Head of caudate nucleus (tissue), 42 donors: ENCODE results near the gene CAVIN4.

Experiments
- DNase-seq, 42 donors: peaks; one replicate each; pipeline versions ENCODE4 v3.0.0 to v3.0.0-alpha.2; 2020 to 2021; ENCODE audit warnings: mixed read lengths in 7 of 42
- intact Hi-C: fragments of 100-400 bp; cut with DNase I; formaldehyde crosslinking; loops from one replicate; pipeline ENCODE4 v1.15.0; 2022

CAVIN4 gene, protein sequence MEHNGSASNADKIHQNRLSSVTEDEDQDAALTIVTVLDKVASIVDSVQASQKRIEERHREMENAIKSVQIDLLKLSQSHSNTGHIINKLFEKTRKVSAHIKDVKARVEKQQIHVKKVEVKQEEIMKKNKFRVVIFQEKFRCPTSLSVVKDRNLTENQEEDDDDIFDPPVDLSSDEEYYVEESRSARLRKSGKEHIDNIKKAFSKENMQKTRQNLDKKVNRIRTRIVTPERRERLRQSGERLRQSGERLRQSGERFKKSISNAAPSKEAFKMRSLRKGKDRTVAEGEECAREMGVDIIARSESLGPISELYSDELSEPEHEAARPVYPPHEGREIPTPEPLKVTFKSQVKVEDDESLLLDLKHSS

DNA sequence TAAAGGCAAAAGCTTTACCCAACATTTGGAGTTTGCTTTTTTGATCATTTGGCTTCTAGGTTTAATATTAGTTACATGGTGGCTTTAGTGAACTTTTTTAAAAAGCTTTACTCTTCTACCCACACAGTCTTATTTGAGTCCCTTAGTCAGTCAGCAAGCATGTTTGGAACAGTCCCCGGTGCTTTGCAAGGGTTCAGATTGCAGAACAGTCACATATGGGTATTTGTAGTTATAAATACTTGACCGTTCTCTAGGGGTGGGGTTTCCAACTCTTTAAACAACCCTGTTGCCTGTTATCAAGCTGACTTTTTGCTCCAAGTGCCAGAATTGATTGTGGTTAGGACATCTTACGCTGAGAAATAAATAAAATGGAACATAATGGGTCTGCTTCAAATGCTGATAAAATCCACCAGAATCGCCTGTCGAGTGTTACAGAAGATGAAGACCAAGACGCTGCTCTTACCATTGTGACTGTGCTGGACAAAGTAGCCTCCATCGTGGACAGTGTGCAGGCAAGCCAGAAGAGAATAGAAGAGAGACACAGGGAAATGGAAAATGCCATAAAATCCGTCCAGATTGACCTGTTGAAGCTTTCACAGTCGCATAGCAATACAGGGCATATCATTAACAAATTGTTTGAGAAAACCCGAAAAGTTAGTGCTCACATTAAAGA, at the start of gene CAVIN4:
Gene CAVIN4 (plus strand): TSS at position 304 of the 673 bp plus-strand sequence. CDS start 65 bp downstream, at position 369.
- intact Hi-C loops: no loop called here
- no peak for DNase-seq

DNA sequence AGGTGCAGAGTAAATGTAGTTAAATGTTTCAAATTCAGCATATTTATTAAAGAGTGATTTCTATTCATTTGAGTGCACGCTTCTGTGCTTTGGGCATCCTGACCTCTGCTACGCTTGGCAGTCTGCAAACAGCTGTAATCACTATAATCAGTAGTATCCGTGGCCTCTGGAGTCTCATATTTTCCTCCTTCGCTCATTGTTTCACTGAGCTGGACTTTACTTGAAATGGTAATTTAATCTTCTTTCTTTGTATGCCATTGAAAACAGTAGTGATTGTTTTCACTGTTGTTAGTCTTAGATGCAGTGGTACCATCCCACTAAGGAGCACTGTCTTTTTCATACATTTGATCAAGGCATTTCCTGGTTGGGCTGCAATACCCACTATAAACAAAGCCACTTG, 43.5 kb upstream of the CAVIN4 start:
- DNase-seq: no peak
- intact Hi-C loops: no loop called here

GRCh38 chr9:100540327-100540726, 37.6 kb upstream of the CAVIN4 start:
- intact Hi-C loops: no loop called here
- no peak for DNase-seq

- intact Hi-C loops: no loop called here
These were observed 28.8 kb upstream of the CAVIN4 start for GRCh38 chr9:100549048-100549447.

DNA sequence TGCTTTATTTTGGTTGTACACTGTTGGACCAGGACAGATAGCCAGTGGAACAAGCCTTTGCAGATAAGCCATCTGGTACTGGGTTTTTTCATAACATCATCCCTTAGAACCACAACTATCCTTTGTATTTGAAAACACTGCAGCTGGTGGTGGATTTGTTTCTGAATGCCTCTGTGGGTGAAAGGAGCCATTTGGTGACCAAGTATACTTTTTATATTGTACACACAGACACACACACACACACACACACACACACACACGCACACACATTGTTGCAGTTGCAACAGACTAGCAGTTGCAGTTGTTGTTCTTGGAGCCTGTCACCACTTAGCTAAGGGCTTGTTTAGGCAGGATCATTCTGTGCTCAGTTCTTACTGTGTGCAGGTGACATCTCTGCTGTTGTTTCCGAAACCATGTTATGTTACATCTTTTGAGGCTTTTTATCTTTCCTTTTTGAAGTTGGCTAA, 22.9 kb upstream of the CAVIN4 start:
- DNase-seq: peak in 36 of 42 donors; percentile 8 to 81 (median 49)
- intact Hi-C loops: no loop called here

More at GRCh38 chr9:100549048-100549447, 28.8 kb upstream of the CAVIN4 start:
- DNase-seq: no peak

DNA sequence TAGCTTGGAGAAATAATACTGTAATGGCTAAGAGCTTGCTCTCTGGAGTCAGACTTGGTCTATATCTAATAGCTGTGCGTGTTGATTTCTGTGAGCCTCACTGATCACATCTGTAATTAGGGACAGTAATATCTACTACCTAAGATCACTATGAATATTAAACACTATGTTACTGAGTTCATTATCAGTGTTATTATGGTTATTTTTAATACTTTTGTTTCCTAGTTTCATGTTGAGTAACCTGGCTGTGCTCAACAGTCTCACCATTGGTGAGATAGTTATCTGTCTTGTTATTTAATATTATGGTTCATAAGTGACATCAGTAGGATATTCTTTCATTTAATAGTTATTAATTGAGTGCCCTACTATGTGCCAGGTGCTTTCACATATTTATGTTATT, 22.4 kb upstream of the CAVIN4 start:
- intact Hi-C loops: no loop called here
- no peak for DNase-seq

GRCh38 chr9:100557053-100557452, 20.8 kb upstream of the CAVIN4 start:
- DNase-seq: no peak
- intact Hi-C loops: no loop called here

- no peak for DNase-seq
- intact Hi-C loops: no loop called here
These were observed 16.6 kb upstream of the CAVIN4 start for GRCh38 chr9:100561256-100561655.

DNA sequence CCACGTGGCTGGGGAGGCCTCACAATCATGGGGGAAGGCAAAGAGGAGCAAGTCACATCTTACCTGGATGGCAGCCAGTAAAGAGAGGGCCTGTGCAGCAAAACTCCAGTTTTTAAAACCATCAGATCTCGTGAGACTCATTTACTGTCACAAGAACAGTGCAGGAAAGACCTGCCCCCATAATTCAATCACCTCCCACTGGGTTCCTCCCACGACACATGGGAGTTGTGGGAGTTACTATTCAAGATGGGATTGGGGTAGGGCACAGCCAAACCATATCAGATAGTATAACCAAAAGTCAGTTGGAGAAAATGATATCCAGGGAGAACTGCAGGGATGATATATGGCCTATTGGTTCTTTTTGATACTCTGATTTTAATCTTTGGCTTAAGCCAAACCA, 10.0 kb upstream of the CAVIN4 start:
- intact Hi-C loops: no loop called here
- peak in 12 of 42 donors; percentile 19 to 60 (median 32) for DNase-seq

GRCh38 chr9:100573655-100574260, 4.1 kb upstream of the CAVIN4 start:
- intact Hi-C loops: no loop called here
- no peak for DNase-seq

- DNase-seq: no peak
- intact Hi-C loops: no loop called here
These were observed 2.9 kb upstream of the CAVIN4 start for GRCh38 chr9:100575006-100575405.

GRCh38 chr9:100575765-100576386, 2.0 kb upstream of the CAVIN4 start:
- DNase-seq: no peak
- intact Hi-C loops: no loop called here

GRCh38 chr9:100578610-100579009, 731 bp downstream of the CAVIN4 start:
- DNase-seq: no peak
- intact Hi-C loops: no loop called here

DNA sequence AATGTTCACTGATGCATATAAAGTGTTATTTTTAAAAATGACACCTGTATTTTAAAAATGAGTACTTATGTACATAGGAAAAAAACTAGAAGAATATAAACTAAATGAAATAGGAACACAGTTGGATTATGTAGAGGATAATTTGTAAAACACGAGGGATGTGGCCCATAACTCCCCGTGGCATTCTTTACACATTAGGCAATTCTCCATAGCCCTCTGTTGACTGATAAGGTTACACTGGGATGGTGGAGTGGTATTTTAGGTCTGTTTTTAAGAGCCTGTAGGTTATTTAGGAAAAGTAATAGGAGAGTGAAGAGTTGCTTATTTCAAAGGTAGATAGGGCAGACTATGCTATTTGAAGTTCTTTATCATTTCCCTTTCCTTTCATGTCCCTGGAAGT, 1.8 kb downstream of the CAVIN4 start:
- intact Hi-C loops: no loop called here
- no peak for DNase-seq

DNA sequence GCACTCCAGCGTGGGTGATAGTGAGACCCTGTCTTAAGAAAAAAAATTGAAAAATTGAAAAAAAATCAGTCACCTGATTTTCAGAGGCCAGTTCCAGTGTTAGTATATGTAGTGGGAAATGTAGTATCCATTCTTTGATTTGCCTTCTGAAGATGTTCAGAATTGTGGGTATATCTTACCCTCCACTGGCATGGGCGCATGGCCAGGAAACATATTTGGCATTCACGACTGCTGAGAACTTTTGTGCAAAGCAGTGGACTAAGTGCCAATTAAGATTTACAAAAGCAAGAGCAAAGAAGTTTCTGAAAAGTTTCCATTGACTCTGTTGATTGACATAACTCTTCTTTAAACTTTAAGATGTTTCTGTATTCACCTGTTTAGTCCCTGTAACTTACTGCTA, 2.4 kb downstream of the CAVIN4 start:
- intact Hi-C loops: no loop called here
- DNase-seq: no peak

DNA sequence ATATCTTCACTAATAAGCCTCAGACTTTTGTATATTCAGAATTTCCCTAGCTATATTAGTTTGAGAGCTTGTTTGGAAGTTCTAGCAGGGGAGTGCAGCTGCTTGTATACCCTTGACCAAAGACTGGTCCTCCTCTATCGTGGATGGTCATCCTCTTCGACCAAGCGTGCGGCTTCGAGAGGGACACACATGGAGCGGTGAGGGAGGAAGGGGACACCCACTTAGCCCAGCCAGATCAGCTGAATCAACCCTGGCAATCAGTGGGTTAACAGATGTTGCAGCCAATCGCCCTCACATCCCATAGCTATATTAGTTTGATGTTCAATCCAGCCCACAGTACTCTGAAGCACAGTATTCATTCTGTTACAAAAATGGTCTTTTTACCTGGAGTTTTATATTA, 3.2 kb downstream of the CAVIN4 start:
- intact Hi-C loops: no loop called here
- DNase-seq: no peak

- intact Hi-C loops: no loop called here
These were observed 3.8 kb downstream of the CAVIN4 start for GRCh38 chr9:100581661-100582060.

DNA sequence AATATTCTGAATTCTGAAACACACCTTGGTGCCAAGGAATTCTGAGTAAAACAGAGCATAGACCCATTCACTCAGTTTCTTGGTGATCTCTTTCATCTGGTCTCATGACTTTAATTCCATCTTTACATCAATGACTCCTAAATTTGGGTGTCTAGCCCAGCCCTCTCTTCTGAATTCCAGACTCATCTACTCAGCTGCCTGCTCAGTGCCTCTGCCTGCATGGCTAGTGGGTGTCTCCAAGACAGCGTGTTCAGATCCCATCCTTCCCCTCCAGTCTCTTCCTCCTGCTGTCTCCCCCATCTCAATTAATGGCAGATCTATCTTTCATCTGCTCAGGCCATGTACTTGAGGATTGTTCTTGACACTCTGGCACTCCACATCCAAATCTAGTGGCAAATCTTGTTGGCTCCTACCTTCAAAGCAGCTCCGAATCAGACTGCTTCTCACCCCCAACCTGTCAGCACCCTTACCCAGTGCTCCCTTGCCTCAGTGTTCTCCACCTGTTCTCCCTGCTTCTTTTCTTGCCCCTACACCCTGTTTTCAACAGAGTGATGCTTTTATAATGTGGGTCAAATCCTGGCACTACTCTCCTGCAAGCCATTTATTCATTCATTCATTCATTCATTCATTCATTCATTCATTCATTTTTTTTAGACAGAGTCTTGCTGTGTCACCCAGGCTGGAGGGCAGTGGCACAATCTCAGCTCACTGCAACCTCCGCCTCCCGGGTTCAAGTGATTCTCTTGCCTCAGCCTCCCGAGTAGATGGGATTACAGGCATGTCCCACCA, 5.3 kb downstream of the CAVIN4 start:
- DNase-seq: peak in 7 of 42 donors; percentile 30 to 62 (median 50)
- intact Hi-C loops: no loop called here

More at GRCh38 chr9:100581661-100582060, 3.8 kb downstream of the CAVIN4 start:
- DNase-seq: peak in 22 of 42 donors; percentile 25 to 88 (median 60)

DNA sequence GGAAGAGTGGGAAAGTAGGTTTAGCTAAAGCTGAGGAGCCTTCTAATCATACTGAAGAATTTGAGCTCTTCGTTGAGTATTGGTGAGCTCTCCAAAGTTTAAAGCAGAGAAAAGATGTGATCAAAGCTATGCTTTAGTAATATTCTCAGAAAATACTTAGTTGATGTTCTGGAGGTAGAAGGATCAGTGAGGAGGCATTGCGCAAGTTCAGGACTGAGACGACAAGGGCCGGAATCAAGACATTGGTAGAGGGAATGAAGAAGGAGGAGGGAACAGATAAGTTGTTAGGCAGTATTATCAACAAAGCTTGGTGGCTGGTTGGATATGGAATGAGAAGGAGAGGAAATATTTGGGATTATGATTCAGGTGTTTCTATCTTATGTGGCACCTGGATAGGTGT, 7.1 kb downstream of the CAVIN4 start:
- intact Hi-C loops: no loop called here
- no peak for DNase-seq
